ENCODE data around the gene MGAM2. TPM values are rescaled to one million over a fixed set of nuclear protein-coding genes. Genes with fewer than 3 reads are reported as not detected.

The MGAM2 gene
- total RNA-seq, 1 donor from 2014 or later, result not detected

DNA sequence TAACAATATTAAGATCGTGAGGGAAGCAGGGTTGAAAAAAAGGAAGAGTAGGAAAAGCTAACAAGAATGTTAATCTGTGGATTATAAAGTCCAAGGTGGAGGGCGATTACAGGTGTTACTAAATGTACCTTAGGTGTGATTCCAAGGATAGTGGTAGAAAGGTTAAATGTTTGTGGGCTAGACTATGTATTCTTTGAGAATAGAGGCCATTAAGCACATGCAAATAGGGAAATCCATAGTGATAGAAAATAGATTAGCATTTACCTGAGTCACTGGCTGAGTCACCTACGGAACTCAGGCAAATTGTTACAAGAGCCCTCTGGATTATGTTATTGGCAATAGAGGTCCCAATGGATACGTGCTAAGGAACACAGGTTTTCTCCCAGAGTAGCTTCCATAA, 9.0 kb downstream of the MGAM2 start:
- H3K4me3 ChIP-seq, result no peak overlapping the region
- intact Hi-C loops (cut with DNase I), result no loop called here
- no peaks in the 10 kb centered on the region for H3K4me1 ChIP-seq
- H3K36me3 ChIP-seq, result no peaks in the 10 kb centered on the region
- H3K27ac ChIP-seq, result no peak overlapping the region
- H3K9me3 ChIP-seq, result no peaks in the 10 kb centered on the region
- TF ChIP-seq, protein P1, sequence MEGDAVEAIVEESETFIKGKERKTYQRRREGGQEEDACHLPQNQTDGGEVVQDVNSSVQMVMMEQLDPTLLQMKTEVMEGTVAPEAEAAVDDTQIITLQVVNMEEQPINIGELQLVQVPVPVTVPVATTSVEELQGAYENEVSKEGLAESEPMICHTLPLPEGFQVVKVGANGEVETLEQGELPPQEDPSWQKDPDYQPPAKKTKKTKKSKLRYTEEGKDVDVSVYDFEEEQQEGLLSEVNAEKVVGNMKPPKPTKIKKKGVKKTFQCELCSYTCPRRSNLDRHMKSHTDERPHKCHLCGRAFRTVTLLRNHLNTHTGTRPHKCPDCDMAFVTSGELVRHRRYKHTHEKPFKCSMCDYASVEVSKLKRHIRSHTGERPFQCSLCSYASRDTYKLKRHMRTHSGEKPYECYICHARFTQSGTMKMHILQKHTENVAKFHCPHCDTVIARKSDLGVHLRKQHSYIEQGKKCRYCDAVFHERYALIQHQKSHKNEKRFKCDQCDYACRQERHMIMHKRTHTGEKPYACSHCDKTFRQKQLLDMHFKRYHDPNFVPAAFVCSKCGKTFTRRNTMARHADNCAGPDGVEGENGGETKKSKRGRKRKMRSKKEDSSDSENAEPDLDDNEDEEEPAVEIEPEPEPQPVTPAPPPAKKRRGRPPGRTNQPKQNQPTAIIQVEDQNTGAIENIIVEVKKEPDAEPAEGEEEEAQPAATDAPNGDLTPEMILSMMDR (IDR thresholded peaks at IDR 0.05), result no peak
- no peak for DNase-seq (ENCODE audit: low spot score in 2 of 2)
- no peaks in the 10 kb centered on the region for H3K27me3 ChIP-seq

DNA sequence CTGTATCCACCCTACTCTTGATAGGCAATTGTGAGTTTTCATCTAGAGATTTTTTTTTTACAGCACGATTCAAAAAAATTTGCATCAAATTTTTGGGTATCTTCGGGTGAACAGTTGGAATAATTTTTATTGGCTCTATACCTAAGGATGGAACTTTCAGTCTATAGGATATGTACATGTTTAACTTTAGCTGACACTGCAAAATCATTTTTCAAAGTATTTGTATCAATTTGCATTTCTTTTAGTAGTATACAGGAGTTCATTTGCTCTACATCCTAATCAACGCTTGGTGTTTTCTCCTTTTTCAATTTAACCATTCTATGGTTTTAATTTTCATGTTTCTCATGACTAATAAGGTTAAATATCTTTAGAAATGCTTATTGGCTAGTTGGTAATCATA, 11.7 kb downstream of the MGAM2 start:
- Histone ChIP-seq H3K36me3 (no peaks in the 10 kb centered on the region), H3K4me1 (no peaks in the 10 kb centered on the region), H3K4me3 (no peak overlapping the region), H3K9me3 (no peaks in the 10 kb centered on the region), H3K27ac (no peak overlapping the region), H3K27me3 (no peaks in the 10 kb centered on the region)
- TF ChIP-seq, protein P1 (IDR thresholded peaks at IDR 0.05), result no peak
- intact Hi-C loops (cut with DNase I), result no loop called here
- no peak for DNase-seq (ENCODE audit: low spot score in 2 of 2)

DNA sequence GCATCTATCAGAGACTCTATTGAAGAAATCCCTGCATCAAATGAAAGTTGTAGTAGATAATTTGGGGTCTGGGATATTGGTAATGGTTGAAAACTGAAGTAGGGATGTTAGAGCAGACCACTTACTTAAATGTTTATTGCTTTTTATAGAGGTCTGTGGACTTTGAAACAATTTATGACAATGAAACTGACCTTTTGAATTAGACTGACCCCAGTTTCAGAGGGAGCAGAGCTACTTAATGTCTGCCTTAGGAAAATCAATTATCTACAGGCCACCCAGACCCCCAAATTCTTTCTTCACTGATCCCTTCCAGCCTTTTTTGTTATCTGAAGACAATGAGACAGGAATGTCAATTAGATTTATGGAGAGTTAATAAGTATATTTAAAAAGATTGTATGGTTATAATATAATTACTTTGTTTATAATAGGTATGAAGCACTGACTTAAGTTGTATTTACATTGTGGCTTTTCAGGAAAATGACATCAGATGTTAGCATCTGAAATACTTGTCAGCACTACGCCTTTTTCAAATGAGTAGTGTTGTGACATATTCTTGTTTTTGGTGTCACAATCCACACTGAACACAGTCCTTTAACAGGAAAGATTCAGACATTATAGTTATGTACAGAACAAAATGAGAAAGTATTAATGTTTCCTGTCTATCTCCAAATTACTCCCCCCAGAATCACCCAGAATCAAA, 13.9 kb downstream of the MGAM2 start:
- Histone ChIP-seq H3K9me3 (no peaks in the 10 kb centered on the region), H3K4me3 (no peak overlapping the region), H3K27me3 (no peaks in the 10 kb centered on the region), H3K27ac (no peak overlapping the region), H3K4me1 (no peaks in the 10 kb centered on the region), H3K36me3 (no peaks in the 10 kb centered on the region)
- DNase-seq (ENCODE audit: low spot score in 2 of 2), result no peak
- intact Hi-C loops (cut with DNase I), result no loop called here
- TF ChIP-seq, protein P1 (IDR thresholded peaks at IDR 0.05), result no peak

DNA sequence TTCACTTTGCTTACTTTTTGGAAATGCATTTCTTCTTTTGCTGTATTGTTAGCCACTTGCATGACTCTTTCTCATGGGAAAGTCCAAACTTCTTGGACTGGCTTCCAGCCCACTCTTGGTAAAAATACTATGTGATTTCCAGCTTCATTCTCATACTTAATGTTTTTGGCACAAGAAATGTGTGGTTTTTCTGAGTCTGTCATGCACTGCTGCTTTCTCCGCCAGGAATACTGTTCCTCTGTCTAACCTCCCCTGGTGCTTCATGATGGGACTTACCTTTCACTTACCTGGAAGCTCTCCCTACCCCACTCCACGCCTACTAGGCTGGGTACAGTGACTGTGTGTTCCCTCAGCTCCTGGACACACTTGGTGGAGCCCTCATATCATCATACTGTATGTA, 18.7 kb downstream of the MGAM2 start:
- Histone ChIP-seq H3K27ac (no peak overlapping the region), H3K27me3 (no peaks in the 10 kb centered on the region), H3K4me1 (no peaks in the 10 kb centered on the region), H3K36me3 (no peaks in the 10 kb centered on the region), H3K9me3 (no peaks in the 10 kb centered on the region), H3K4me3 (no peak overlapping the region)
- intact Hi-C loops (cut with DNase I), result no loop called here
- DNase-seq (ENCODE audit: low spot score in 2 of 2), result no peak
- TF ChIP-seq, protein P1 (IDR thresholded peaks at IDR 0.05), result no peak

DNA sequence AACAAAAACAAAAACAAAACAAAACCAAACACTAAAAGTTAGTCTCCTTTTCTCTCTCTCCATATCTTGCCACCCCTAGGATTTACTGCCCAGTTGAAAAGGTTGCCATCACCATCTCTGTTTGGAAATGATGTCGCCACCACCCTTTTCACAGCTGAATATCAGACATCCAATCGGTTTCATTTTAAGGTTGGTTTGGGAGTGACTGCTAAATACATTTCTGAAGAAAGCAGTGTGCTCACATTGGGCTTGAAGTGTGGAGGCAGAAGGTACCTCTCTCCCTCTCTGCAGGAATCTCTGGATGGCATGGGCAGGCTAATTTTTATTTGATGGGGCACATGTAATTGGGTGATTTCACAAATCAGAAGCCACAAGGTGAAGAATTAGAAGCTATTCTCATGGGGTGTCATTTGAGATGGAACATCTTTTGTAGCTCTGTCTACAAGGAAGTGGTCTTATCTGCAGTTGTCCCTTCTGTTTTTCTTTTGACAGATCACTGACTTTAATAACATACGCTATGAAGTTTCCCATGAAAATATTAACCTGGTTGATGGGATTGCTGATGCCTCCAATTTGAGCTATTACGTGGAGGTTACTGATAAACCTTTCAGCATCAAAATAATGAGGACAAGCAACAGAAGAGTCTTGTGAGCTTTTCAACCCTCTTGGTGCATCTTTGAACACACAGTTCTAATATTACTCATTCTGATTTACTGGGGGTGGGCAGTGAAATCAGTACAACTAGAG, 20.1 kb downstream of the MGAM2 start:
- TF ChIP-seq, protein P1 (IDR thresholded peaks at IDR 0.05), result no peak
- DNase-seq (ENCODE audit: low spot score in 2 of 2), result no peak
- intact Hi-C loops (cut with DNase I), result no loop called here
- Histone ChIP-seq H3K9me3 (no peaks in the 10 kb centered on the region), H3K27me3 (no peaks in the 10 kb centered on the region), H3K4me3 (no peak overlapping the region), H3K4me1 (no peaks in the 10 kb centered on the region), H3K27ac (no peak overlapping the region), H3K36me3 (no peaks in the 10 kb centered on the region)
